ENCODE data around the gene EXOG. TPM values are rescaled to one million over a fixed set of nuclear protein-coding genes. Genes with fewer than 3 reads are reported as not detected.

The EXOG gene
- polyA plus RNA-seq, 1 experiment = 19.3 TPM

GRCh38 chr3:38543586-38543985, 47.4 kb downstream of the EXOG start:
- POLR2A ChIA-PET = interaction anchor here (0.5 kb wide), 1 partner anchor 85 kb away, joined by 3 read pairs; no protein-coding TSS in a partner anchor
- CTCF ChIA-PET = interaction anchor here (1.5 kb wide), 1 partner anchor 23 kb away, joined by 6 read pairs; no protein-coding TSS in a partner anchor
- no peak for TF ChIP-seq CTCF (IDR thresholded peaks at IDR 0.05; ENCODE audit: low read depth, low read length)

GRCh38 chr3:38544926-38545325, 48.8 kb downstream of the EXOG start:
- Histone ChIP-seq H3K27me3 (ENCODE audit: control insufficient read depth, insufficient read depth, low read length) (peaks cover 2% of the 10 kb centered on the region), H3K9me3 (ENCODE audit: control insufficient read depth, insufficient read depth, low read length) (no peaks in the 10 kb centered on the region; the same call in 1 of the 2 replicates), H3K4me3 (ENCODE audit: low read depth, low read length) (no peak overlapping the region), H3K27ac (ENCODE audit: low read depth, low read length) (no peak overlapping the region)
- no peak for TF ChIP-seq CTCF (IDR thresholded peaks at IDR 0.05; ENCODE audit: low read depth, low read length)
- no peak for DNase-seq (ENCODE audit: low read depth, low spot score)
- ChIA-PET POLR2A (no interaction called here), CTCF (interaction anchor here (0.6 to 2.1 kb wide), 2 partner anchors 24 to 455 kb away, joined by 4 to 5 read pairs; no protein-coding TSS in a partner anchor)

More at GRCh38 chr3:38543586-38543985, 47.4 kb downstream of the EXOG start:
- H3K4me3 ChIP-seq (ENCODE audit: low read depth, low read length) = no peak overlapping the region
- no peaks in the 10 kb centered on the region for H3K9me3 ChIP-seq (ENCODE audit: control insufficient read depth, insufficient read depth, low read length)
- peaks cover 2% of the 10 kb centered on the region for H3K27me3 ChIP-seq (ENCODE audit: control insufficient read depth, insufficient read depth, low read length)
- no peak for DNase-seq (ENCODE audit: low read depth, low spot score)
- no peak overlapping the region for H3K27ac ChIP-seq (ENCODE audit: low read depth, low read length)

- Histone ChIP-seq H3K4me3 (ENCODE audit: low read depth, low read length) (no peak overlapping the region), H3K9me3 (ENCODE audit: control insufficient read depth, insufficient read depth, low read length) (no peaks in the 10 kb centered on the region; the same call in 1 of the 2 replicates), H3K27ac (ENCODE audit: low read depth, low read length) (no peak overlapping the region), H3K27me3 (ENCODE audit: control insufficient read depth, insufficient read depth, low read length) (peaks cover 2% of the 10 kb centered on the region)
- no peak for TF ChIP-seq CTCF (IDR thresholded peaks at IDR 0.05; ENCODE audit: low read depth, low read length)
- ChIA-PET POLR2A (no interaction called here), CTCF (interaction anchor here (1.0 to 2.1 kb wide), 2 partner anchors 24 to 454 kb away, joined by 4 to 5 read pairs; no protein-coding TSS in a partner anchor)
- no peak for DNase-seq (ENCODE audit: low read depth, low spot score)
Observed at GRCh38 chr3:38545550-38545949, 49.4 kb downstream of the EXOG start.

GRCh38 chr3:38545983-38546382, 49.8 kb downstream of the EXOG start:
- CTCF ChIA-PET = interaction anchor here (1.0 to 2.1 kb wide), 2 partner anchors 25 to 454 kb away, joined by 4 to 5 read pairs; no protein-coding TSS in a partner anchor
- POLR2A ChIA-PET = no interaction called here
- DNase-seq (ENCODE audit: low read depth, low spot score) = no peak
- Histone ChIP-seq H3K9me3 (ENCODE audit: control insufficient read depth, insufficient read depth, low read length) (no peaks in the 10 kb centered on the region; the same call in 1 of the 2 replicates), H3K27me3 (ENCODE audit: control insufficient read depth, insufficient read depth, low read length) (peaks cover 2% of the 10 kb centered on the region), H3K27ac (ENCODE audit: low read depth, low read length) (no peak overlapping the region), H3K4me3 (ENCODE audit: low read depth, low read length) (no peak overlapping the region)
- TF ChIP-seq CTCF (IDR thresholded peaks at IDR 0.05; ENCODE audit: low read depth, low read length) = no peak

GRCh38 chr3:38548154-38548931, 52.2 kb downstream of the EXOG start:
- no peak for DNase-seq (ENCODE audit: low read depth, low spot score)
- no peak for TF ChIP-seq CTCF (IDR thresholded peaks at IDR 0.05; ENCODE audit: low read depth, low read length)
- Histone ChIP-seq H3K27ac (ENCODE audit: low read depth, low read length) (no peak overlapping the region), H3K9me3 (ENCODE audit: control insufficient read depth, insufficient read depth, low read length) (no peaks in the 10 kb centered on the region; the same call in 1 of the 2 replicates), H3K27me3 (ENCODE audit: control insufficient read depth, insufficient read depth, low read length) (peaks cover 2% of the 10 kb centered on the region), H3K4me3 (ENCODE audit: low read depth, low read length) (no peak overlapping the region)
- POLR2A ChIA-PET = no interaction called here
- CTCF ChIA-PET = no interaction called here

All from AG04450 (cell line).